Suppressor macrophage (primary cell): ENCODE measurements around the gene ABCG4.
"Not testable (repeated sequence)": the region's sequence is repeated elsewhere in the genome, so short reads cannot be mapped to it uniquely, and the experiment has no call there.

ENCODE experiments used
- DNase-seq, 4 experiments: peaks; one replicate each; pipeline ENCODE4 v3.0.0-alpha.2; 2020 to 2022
- total RNA-seq, 17 experiments: gene quantifications; one replicate each; lab custom pipeline; 2026; ENCODE audit warnings: mixed read lengths in 6 of 17, inconsistent platforms in 3 of 17; lab: John Stamatoyannopoulos, UW

The ABCG4 gene
- total RNA-seq, result 0 to 3.4 (median 0) reads per million in 17 experiments

- peak in 3 of 4 experiments; percentile 26 to 47 (median 39) for DNase-seq
Measured at GRCh38 chr11:119149018-119149785, at the start of gene ABCG4. Gene ABCG4, plus strand, starts transcription at chr11:119149052. Its CDS starts 914 bp downstream, at chr11:119149966.

DNA sequence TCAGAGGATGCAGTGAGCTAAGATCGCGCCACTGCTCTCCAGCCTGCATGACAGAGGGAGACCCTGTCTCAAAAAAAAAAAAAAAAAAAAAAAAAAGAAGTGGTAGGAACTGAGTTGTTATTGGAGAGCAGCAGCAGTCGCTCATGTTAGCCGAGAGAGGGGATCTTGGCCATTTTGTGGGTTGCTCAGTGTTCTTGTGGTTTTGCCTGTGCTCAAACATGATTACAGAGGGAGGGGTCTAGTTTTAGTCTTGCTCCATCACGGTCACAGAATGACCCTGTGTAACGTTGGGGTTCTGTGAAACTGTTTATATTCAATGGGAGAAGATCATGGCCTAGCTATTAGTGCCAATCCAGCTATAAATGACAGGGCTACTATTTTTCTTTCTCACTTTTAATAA is 49.1 kb upstream of the ABCG4 start:
- no peak for DNase-seq

- peak in 3 of 4 experiments; percentile 44 to 62 (median 53) for DNase-seq
Measured at GRCh38 chr11:119100246-119100970, 48.4 kb upstream of the ABCG4 start.

DNA sequence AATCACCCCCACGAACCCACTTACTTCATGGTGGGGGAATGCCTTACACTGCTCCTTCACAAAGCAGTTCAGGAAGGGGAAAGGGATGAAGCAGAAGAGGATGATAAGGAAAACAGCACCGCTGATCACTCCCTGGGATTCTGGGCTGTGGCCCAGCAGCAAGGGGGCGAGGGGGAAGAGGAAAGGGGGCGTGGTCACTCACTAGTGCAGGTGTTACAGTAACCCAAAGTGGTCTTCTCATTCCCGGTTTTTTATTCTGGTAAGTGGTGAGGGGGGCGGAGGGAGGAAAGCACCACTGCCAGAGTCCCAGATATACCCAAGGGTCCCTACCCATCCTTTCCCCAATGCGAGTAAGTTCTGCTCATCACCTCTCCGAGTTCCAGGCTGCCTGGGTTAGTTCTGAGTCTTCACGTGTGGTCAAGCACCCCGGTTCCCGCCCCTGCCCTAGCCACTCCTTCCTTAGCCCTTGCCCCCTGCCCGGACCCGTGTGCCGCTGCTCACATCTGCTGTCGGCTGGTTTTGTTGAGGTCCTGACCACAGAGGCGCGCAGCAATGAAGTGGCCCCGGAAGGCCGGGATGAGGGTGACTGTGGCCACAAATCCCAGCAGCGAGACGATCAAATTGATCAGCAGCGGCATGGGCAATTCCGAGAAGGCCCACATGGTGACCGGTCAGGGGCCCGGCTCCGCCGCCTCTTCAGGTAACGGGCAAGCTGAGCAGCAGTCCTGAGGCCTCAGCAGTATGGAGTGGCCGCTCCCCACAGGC is 47.7 kb upstream of the ABCG4 start:
- DNase-seq, result no peak

GRCh38 chr11:119101759-119102423 is 47.0 kb upstream of the ABCG4 start, which contains the start of gene DPAGT1:
Gene DPAGT1, minus strand, starts transcription at chr11:119101853. Its CDS starts 198 bp downstream, at chr11:119101655.
- peak; percentile 89 to 96 (median 94) for DNase-seq

DNA sequence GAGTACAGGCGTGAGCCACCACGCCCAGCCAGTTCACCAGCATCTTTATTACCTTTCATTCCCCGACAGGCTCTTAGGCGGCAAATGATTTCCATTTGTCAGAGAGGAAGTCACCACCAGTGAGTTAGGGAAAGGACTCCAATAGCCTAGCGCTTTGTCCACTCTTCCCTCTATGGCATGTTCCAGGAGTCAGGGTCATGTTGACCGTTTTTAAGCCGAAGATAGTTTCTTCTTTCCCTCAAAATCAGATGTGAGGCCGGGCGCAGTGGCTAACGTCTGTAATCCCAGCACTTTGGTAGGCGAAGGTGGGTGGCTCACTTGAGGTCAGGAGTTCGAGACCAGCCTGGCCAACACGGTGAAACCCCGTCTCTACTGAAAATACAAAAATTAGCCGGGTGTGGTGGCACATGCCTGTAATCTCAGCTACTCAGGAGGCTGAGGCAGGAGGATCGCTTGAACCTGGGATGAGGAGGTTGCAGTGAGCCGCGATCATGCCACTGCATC is 45.6 kb upstream of the ABCG4 start:
- DNase-seq, result not testable (repeated sequence)

GRCh38 chr11:119103793-119104192 is 45.1 kb upstream of the ABCG4 start:
- DNase-seq, result peak in 2 of 4 experiments; percentile 22 to 46

DNA sequence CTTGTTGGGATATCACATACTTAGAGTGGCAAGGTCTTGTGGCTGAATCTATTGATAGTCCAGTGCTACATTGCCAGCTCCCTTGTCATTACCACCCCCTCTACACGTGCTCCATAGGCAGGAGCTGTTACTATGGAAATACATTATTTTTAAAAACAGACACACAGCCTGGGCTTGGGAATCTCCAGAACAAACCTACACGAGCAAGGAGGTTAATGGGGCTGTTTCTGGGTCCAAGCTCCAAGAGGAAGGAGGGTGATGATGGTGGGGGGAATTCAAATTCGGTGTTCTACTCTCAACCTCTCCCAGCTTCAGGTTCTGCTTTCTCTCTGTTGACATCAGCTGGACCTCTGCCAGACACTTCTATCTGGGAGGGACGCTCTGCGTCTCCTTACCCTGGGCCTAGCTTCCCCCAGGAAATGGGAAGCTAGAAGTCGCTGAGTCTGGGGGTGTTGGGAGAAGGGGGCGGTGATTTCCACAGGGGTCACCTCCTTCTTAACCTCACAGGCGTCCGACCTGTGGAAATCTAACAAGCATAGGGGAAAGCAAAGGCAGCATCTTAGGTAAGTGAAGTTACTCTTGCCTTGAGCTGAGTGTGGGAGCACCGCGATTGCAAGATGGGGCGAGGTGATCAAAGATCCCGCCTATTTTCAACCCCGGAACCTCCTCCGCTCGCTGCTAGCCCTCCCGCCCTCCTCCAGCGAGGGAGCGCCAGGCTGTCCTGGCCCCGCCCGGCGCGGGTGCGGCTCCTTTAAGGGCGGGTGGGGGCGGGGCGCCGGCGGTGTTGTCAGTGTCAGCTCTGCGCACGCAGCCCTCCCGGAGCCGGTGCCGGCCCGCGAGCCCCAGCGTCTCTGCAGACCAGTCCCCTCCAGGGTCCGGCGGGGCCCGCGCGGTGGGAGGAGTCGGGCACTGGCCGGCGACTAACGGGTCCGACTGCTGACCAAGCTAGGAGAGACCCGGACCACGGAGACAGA is 42.0 kb upstream of the ABCG4 start, which contains the start of gene C2CD2L:
TSS of gene C2CD2L (plus strand) at position 781 of the 974 bp plus-strand sequence. CDS start 398 bp downstream, outside the sequence.
- DNase-seq, result peak; percentile 96 to 98 (median 98)

DNA sequence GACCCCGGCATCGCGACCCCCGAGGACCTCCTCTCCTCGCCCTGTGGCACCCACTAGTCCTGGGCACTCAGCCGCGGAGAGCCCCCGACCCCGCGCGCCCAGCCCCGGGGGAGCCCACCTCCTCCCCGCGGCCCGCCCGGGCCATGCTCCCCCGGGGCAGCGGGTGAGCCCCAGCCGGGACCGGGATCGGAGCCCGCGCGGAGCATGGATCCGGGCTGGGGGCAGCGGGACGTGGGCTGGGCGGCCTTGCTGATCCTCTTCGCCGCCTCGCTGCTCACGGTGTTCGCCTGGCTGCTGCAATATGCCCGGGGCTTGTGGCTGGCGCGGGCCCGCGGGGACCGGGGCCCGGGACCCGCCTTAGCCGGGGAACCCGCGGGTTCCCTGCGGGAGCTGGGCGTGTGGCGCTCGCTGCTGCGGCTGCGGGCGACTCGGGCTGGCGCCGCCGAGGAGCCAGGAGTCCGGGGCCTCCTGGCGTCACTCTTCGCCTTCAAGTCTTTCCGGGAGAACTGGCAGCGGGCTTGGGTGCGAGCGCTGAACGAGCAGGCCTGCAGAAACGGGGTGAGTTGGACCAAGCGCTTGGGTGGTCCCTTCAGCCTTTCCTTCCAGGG is 41.2 kb upstream of the ABCG4 start:
- DNase-seq, result peak in 2 of 4 experiments; percentile 19 to 32

DNA sequence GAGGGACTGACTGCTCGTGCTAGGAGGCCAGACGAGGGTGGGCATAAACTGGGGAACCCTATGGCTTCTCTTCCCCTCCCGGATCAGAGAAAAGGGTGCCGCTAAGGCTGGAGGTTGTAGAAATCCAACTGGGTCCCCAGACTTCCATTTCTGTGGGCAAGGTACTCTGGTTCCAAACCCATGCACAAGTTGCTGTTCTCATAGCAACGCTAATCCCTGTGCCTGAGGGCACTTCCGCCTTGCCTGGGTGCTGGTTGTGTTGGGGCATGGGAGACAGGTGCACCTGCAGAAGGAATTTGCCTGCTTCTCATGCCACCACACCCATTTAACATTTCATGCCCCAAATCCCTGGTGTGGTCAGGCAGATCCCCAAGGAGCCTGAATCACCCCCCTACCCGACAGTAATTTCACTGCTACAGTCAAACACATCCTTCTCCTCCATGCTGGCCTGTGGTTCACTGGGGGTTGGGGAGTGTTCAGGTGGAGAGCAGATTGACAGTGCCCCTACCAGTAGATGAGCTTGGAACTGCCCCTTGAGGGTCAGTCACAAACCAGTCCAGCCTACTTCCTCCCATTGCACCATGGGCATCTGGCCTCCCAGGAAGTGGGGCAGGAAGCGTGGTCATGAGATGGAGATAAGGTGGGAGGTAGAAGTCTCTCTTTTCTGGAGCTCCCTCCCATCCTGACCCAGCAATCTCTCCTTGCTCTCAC is 40.6 kb upstream of the ABCG4 start:
- peak; percentile 60 to 81 (median 80) for DNase-seq

- DNase-seq, result no peak
Measured at GRCh38 chr11:119108857-119109221, 40.0 kb upstream of the ABCG4 start.

GRCh38 chr11:119109843-119110242 is 39.0 kb upstream of the ABCG4 start:
- no peak for DNase-seq

DNA sequence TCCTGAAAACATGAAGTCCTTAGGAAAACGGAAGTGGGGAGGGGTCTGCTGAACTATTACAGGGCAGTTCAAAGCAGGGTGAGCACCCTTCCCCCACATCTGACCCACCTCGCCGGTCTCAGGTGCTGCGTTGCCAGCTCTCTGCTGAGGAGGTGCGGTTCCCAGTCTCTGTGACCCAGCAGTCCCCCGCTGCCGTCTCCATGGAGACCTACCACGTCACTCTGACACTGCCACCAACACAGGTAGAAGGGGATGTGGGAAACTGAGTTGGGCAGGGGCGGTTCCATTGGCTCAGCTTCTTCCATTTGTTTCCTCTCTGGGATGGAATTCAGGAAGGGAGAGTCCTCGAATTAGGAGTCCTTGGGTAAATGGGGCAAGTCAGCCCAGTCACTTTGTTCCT is 38.4 kb upstream of the ABCG4 start:
- no peak for DNase-seq

DNA sequence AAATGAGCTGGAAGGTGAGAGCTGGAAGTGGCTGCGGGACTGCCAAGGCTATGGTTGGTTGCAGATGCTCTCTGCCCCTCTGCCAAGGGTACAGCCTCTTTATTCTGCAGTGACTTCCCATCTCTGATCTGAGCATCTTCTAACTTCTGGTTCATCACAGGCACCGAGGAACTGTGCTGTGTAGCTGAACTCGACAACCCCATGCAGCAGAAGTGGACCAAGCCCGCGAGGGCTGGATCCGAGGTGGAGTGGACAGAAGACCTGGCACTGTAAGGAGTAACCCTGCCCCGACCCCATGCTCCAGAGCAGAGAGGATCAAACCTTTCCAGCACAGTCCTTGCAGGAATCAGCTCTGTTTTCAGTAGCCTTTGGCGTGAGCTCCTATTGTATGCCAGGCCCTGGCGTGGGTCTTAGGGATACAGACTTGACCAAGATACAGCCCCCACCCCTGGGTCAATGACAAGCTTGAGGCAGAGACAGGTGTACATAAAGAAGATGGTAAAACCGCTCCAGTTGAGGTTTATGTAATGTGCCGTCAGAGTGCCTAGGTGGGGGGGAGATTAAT is 37.4 kb upstream of the ABCG4 start:
- DNase-seq, result no peak

DNA sequence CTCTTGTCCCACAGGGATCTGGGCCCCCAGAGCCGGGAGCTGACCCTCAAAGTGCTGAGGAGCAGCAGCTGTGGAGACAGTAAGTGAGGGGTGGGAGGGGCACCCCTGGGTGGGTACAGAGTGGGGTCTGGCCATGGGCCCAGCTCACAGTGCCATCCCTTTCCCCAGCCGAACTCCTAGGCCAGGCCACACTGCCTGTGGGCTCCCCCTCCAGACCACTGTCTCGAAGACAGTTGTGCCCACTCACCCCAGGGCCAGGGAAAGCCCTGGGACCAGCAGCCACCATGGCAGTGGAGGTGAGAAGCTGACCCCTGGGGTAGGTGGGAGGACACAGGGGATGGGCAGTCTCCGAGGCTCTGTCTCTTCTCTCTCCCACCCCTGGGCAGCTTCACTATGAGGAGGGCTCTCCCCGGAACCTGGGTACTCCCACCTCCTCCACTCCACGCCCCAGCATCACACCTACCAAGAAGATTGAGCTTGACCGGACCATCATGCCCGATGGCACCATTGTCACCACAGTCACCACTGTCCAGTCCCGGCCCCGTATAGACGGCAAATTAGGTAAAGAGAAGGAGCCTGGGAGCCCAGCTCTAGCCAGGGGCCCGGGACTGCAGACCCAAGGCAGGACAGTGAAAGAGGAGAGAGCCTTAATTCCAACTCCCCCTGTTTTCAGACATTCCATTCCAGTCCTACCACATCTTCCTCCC is 36.4 kb upstream of the ABCG4 start:
- DNase-seq, result no peak

DNA sequence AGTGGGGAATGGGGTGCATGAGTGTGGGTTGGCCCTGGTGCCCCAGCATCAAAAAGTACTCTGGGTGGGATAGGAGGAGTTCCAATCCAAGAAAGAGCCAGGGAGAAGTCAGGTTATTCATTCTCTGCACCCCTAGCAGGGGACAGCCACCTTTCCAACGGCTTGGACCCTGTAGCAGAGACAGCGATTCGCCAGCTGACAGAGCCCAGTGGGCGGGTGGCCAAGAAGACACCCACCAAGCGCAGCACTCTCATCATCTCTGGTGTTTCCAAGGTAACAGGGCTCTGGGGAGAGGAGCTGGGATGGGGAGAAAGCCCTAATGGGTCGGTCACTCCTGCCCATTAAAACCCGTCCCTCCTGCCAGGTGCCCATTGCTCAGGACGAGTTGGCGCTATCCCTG is 35.1 kb upstream of the ABCG4 start:
- no peak for DNase-seq

GRCh38 chr11:119114351-119114750 is 34.5 kb upstream of the ABCG4 start:
- DNase-seq, result no peak

DNA sequence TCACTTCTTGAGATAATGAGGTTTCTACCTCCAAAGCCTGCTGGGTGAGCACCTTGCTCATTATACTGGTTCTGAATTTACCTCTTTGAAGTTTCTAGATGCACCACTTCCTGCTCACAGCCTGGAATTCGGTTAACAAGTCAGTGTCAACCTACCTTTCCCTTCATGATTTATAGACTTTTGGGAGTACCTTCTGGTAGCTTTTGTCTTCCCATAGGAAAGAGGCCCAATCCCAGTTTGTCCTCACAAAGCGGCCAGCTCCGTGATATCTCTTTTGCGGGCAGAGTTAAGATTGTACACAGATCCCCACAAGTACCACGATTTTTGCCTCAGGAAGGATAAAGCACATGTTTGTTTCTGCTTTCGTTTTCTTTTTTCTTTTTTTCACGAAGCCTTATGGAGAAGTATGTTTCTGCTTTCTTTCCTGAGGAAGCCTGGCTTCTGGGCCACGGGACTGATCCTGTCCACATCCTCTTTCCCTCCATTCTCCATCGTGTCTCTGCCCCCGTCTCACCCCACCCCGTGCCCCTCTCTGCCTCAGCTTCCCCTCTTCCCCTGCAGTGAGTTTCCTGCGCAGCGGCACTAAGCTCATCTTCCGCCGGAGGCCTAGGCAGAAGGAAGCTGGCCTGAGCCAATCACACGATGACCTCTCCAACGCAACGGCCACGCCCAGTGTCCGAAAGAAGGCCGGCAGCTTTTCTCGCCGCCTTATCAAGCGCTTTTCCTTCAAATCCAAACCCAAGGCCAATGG is 33.2 kb upstream of the ABCG4 start:
- peak; percentile 86 to 95 (median 93) for DNase-seq
